GM18951 (cell line): ENCODE results near the gene NAV1.
"Not testable (repeated sequence)": the region's sequence is repeated elsewhere in the genome, so short reads cannot be mapped to it uniquely, and the experiment has no call there.

Experiments
- POLR2A ChIP-seq: IDR thresholded peaks from 4 replicates; pipeline ENCODE4 v1.6.1; 2011; ENCODE audit warnings: mild to moderate bottlenecking; ENCODE audit not compliant: insufficient read length, insufficient read depth; ENCODE audit errors: extremely low read depth
- in situ Hi-C: fragments of 300-500 bp; cut with MboI; formaldehyde crosslinking; loops from one replicate; pipeline ENCODE4 v1.12.0; 2022; ENCODE audit warnings: low sequenced_read_pairs, mixed read lengths, inconsistent platforms; ENCODE audit not compliant: unreplicated experiment

The NAV1 gene

DNA sequence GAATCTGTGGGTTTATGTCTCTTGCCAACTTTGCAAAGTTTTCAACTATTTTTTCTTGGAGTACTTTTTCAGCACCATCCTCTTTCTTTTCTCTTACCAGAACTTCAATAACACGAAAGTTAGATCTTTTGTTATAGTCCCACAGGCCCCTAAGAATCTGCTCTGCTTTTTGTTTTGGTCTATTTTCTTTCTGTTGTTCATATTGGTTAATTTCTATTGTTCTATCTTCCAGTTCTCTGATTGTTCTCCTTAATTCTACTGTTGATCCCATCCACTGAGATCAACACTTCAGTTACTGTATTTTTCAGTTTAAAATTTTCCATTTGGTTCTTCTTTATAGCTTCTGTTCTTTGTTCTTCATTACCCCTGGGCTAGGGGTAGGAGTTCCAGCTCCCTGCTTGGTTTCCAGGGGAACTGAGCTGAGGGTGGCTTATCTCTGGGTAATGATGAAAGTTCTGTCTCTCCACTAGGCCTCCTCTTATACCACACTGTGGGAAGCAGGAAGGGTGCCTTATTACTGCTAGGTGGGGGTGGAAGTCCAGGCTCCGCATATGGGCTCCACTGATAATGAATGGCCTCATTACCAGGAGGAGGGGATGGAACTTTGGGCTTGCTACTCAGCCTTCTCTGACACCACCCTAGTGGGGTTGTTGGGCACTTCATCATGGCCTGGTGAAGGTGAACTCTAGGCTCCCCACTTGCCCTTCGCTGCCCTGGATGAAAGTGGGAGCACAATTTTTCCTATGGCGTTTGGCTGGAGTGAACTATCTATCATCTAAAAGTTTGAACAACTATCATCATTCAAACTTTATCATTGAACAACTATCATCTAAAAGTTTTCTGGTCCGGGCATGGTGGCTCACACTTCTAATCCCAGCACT lies 39.3 kb downstream of the NAV1 start:
- in situ Hi-C loops = no loop called here
- TF ChIP-seq POLR2A = no peak

DNA sequence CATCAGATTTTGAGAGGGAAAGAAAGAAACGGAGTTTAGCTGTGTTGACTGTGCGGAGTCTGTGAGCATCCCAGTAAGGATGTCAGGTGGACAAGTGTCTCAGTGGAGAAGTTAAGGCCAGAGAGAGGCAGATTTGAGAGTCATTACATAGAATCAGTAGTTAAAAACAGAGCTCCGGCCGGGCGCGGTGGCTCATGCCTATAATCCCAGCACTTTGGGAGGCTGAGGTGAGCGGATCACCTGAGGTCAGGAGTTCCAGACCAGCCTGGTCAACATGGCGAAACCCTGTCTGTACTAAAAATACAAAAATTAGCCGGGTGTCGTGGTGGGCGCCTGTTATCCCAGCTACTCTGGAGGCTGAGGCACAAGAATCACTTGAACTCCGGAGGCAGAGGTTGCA lies 42.4 kb downstream of the NAV1 start:
- in situ Hi-C loops = not testable (repeated sequence)

DNA sequence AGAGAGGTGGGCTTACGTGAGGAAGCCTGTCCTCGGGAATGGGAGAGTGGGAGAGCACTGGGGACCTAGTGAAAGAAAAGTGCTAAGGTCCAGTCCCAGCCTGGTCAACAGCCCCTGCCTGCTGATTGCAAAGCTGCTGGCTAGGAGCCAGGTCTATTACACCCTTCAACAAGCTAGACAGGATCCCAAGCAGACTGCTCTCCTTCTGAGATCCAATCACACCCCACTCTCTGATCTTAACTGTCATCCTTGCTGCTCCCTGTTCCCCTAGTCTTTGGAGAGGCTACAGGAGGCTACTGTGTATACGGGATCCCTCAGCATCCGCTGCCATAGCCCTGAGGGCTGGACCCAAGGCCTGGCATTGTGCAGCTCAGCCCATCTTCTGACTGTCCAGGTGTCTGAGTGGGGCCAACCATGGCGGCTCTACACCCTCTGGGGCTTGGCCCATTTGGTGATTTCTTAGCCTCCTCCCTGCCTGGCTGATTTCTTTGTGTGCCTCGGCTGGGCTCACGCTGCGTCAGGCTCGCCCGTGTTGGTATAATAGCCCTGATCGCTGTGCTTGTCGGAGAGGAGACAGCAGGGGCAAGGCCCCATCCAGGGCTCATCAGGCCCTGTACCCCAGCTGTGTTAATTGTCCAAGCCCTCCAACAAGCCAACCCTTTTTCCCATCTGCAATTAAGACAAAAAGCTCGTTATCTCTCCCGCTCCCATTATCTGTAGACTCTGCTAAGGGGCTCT lies 43.9 kb downstream of the NAV1 start:
- TF ChIP-seq POLR2A = no peak
- in situ Hi-C loops = no loop called here

DNA sequence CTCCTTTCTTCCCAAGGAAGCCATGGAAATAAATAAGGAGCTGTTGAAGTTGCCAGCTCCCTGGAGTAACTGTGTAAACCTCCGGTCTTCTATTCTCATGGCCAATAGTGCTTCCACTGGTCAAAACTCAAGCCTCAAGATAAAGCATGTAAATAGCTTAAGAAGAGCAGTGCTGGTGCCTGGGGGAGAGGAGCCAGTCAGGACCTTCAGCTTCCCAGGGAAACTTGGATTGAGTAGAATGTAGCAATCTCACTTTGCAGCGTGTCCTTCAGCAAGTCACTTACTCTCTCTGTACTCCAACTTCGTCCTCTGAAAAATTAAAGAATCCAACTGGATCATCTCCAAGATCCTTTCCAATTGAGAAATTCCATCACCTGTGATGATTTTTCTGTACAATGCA lies 44.7 kb downstream of the NAV1 start:
- in situ Hi-C loops = no loop called here
- no peak for TF ChIP-seq POLR2A

DNA sequence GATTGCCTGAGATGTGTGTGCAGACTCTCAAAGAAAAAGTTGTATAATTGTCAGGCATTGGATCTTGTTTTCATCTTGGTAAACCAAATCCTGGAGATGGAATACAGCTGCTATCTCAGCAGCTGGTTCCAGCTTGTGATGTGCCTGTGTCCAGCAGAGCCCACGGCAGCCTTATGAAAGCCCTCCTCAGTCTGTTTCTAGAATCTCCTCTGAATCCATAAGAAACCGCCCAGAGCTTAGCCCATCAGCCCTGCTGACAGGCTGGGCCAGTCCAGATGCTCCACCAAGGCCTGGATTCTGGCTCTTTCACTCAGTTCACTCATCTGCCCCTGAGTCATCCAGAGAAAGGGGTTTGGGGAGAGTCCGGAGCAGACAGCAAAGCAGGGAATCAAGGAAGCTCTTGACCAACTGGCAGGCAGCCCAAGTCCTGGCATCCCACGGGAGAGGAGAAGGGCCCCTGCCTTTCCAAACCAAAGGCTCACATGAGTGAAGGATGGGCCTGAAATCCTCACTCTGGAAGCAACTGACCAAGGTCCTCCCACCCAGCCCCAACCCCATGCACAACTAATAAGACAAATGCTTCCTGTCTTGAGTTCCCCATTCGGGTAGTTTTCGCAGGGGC lies 45.7 kb downstream of the NAV1 start:
- in situ Hi-C loops = no loop called here
- no peak for TF ChIP-seq POLR2A

DNA sequence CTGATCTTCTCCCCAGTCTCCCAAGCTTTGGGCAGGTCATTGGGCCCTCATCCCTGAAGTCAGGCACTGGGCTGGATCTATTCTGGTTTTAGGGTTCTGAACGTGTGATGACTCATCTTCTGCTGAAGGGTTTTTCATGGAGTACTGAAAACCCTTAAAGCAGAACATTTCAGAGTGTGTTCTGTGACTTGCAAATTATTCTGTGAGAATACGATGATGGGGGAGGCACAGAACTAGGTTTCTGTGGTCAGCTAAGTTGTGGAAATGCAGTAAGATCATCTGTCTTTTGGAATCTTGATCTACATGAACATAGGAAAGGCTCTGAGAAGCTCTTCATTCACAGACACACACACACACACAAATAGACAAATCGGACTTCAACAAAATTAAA lies 46.2 kb downstream of the NAV1 start:
- no peak for TF ChIP-seq POLR2A
- in situ Hi-C loops = no loop called here

DNA sequence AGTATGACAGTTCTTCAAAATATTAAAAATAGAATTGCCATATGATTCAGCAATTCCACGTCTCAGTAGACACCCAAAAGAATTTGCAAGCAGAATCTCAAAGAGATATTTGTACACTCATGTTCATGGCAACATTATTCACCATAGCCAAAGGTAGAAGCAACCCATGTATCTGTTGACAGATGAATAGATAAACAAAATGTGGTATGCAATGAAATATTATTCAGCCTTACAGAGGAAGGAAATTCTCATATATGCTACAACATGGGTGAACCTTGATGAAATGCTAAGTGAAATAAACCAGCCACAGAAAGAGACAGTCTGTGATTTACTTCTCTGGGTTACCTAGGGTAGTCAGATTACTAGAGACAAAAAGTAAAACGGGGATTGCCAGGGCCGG lies 47.0 kb downstream of the NAV1 start:
- TF ChIP-seq POLR2A = no peak
- in situ Hi-C loops = no loop called here

DNA sequence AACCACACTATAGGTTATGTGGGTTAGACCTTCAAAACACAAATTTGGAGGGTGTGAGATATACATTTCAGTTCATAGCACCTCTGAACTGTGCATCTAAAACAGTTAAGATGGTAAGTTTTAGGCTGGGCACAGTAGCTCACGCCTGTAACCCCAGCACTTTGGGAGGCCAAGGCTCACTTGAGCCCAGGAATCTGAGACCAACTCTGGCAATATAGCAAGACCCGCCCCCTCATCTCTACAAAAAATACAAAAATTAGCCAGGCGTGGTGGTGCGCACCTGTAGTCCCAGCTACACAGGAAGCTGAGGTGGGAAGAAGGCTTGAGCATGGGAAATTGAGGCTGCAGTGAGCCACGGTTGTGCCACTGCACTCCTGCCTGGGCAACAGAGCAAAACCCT lies 47.9 kb downstream of the NAV1 start:
- in situ Hi-C loops = no loop called here

DNA sequence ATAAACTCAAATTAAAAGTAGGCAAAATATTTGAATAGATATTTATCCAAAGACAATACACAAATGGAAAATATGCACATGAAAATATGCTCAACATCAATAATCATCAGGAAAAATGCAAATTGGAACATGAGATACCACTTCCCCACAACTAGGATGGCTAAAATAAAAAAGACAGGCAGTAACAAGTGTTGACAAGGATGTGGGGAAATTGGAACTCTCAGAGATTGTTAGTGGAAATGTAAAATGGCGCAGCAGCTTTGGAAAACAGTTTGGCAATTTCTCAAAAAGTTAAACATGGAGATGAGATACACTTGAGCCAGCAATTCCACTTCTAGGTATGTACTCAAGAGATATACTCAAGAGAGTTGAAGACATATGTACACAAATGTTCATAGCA lies 48.8 kb downstream of the NAV1 start:
- in situ Hi-C loops = no loop called here
- no peak for TF ChIP-seq POLR2A

More for the DNA sequence above, 47.9 kb downstream of the NAV1 start:
- no peak for TF ChIP-seq POLR2A
